Uterine smooth muscle cell (primary cell): ENCODE measurements around the gene HOXA7. TPM values are rescaled to one million over a fixed set of nuclear protein-coding genes. Genes with fewer than 3 reads are reported as not detected.

Experiments
- total RNA-seq: library from RNA; depleted of rRNA; stranded (reverse); fragments of >200 nt; gene quantifications from 2 replicates; pipeline ENCODE4 v1.2.3, GENCODE V29; 2014

The HOXA7 gene
- 0.77 and 1.9 TPM in 2 replicates for total RNA-seq

GRCh38 chr7:27156508-27156898, at the start of gene HOXA7:
HOXA7 (minus strand) TSS chr7:27156675; CDS start chr7:27156545, 130 bp downstream.

GRCh38 chr7:27199849-27200760, 43.6 kb upstream of the HOXA7 start, which contains the start of gene HOXA13:
HOXA13 (minus strand) TSS chr7:27200091; CDS start chr7:27200077, 14 bp downstream.

GRCh38 chr7:27185013-27185853, 28.8 kb upstream of the HOXA7 start, which contains the start of gene HOXA11:
HOXA11 (minus strand) TSS chr7:27185232; CDS start chr7:27185144, 88 bp downstream.

GRCh38 chr7:27173956-27174873, 17.7 kb upstream of the HOXA7 start, which contains the start of gene HOXA10:
HOXA10 (minus strand) TSS chr7:27174320; CDS start chr7:27174306, 14 bp downstream.

GRCh38 chr7:27165089-27165995, 8.9 kb upstream of the HOXA7 start, which contains the start of gene HOXA9:
HOXA9 (minus strand) TSS chr7:27165537; CDS start chr7:27165457, 80 bp downstream.

GRCh38 chr7:27151931-27152815, 4.3 kb downstream of the HOXA7 start, which contains the start of gene HOXA3:
HOXA3 (minus strand) TSS chr7:27152583; CDS start chr7:27110640, 41,943 bp downstream.

GRCh38 chr7:27147199-27148030, 9.1 kb downstream of the HOXA7 start, which contains the start of gene HOXA6:
HOXA6 (minus strand) TSS chr7:27147774; CDS start chr7:27147749, 25 bp downstream.

GRCh38 chr7:27143023-27143949, 13.2 kb downstream of the HOXA7 start, which contains the start of gene HOXA5:
HOXA5 (minus strand) TSS chr7:27143681; CDS start chr7:27143607, 74 bp downstream.

GRCh38 chr7:27130540-27131389, 25.7 kb downstream of the HOXA7 start, which contains the start of gene HOXA4:
HOXA4 (minus strand) TSS chr7:27130757; CDS start chr7:27130733, 24 bp downstream.

Other genes with a start within 250 kb of the HOXA7 start
- gene HOXA1, start 60.7 kb downstream of the HOXA7 start, total RNA-seq = under 0.01 and 0.11 TPM in 2 replicates
- under 0.01 TPM in 1 of 2 replicates, not detected in the other for gene HOXA2, start 54.0 kb downstream of the HOXA7 start, total RNA-seq
- gene HOXA4, start 25.9 kb downstream of the HOXA7 start, total RNA-seq = 0.22 and 0.37 TPM in 2 replicates
- gene HOXA5, start 13.0 kb downstream of the HOXA7 start, total RNA-seq = 0.66 and 0.75 TPM in 2 replicates
- 0.37 and 1.7 TPM in 2 replicates for gene HOXA6, start 8.9 kb downstream of the HOXA7 start, total RNA-seq
- gene HOXA3, start 4.1 kb downstream of the HOXA7 start, total RNA-seq = under 0.01 and 1.2 TPM in 2 replicates
- gene HOXA9, start 8.9 kb upstream of the HOXA7 start, total RNA-seq = 8.6 and 13.6 TPM in 2 replicates
- 12.6 and 14.5 TPM in 2 replicates for gene HOXA10, start 17.6 kb upstream of the HOXA7 start, total RNA-seq
- 12.4 and 17.5 TPM in 2 replicates for gene HOXA11, start 28.6 kb upstream of the HOXA7 start, total RNA-seq
- gene HOXA13, start 43.4 kb upstream of the HOXA7 start, total RNA-seq = 14.9 and 17.6 TPM in 2 replicates
- under 0.01 TPM in 1 of 2 replicates, not detected in the other for gene EVX1, start 86.1 kb upstream of the HOXA7 start, total RNA-seq